K562 (cell line): ENCODE measurements around the gene ARHGEF40. TPM values are rescaled to one million over a fixed set of nuclear protein-coding genes. Genes with fewer than 3 reads are reported as not detected.

ENCODE experiments used
- CXXC5 ChIP-seq: fragments of 250-450 bp; sonication (Bioruptor Pico); IDR thresholded peaks from 2 replicates; pipeline ENCODE4 v1.8.0; 2022; ENCODE audit warnings: inconsistent platforms, mild to moderate bottlenecking, moderate library complexity
- E2F6 ChIP-seq, 2 experiments: IDR thresholded peaks; 2 replicates each; pipeline ENCODE4 v1.6.1; 2011; ENCODE audit warnings: borderline replicate concordance in 1 of 2, control low read depth in 1 of 2, low read depth in 1 of 2, low read length in 1 of 2, mild to moderate bottlenecking in 1 of 2, mixed read lengths in 1 of 2, moderate library complexity in 1 of 2; ENCODE audit not compliant: insufficient read depth in 1 of 2, insufficient read length in 1 of 2, poor library complexity in 1 of 2, severe bottlenecking in 1 of 2; ENCODE audit errors: extremely low read depth in 1 of 2
- MGA ChIP-seq: fragments of 450-650 bp; IDR thresholded peaks from 2 replicates; pipeline ENCODE4 v1.6.1; 2016; ENCODE audit warnings: mild to moderate bottlenecking, moderate library complexity
- PCBP1 ChIP-seq: fragments of 200-400 bp; formaldehyde crosslinking; IDR thresholded peaks from 2 replicates; pipeline ENCODE4 v1.6.1; 2018; ENCODE audit warnings: mild to moderate bottlenecking, low read depth, low read length; ENCODE audit not compliant: poor library complexity, severe bottlenecking
- RBFOX2 ChIP-seq: fragments of 200-400 bp; formaldehyde crosslinking; IDR thresholded peaks from 2 replicates; pipeline ENCODE4 v1.6.1; 2017; ENCODE audit warnings: low read depth, mild to moderate bottlenecking, low read length, moderate library complexity
- SP2 ChIP-seq: IDR thresholded peaks from 2 replicates; pipeline ENCODE4 v1.6.1; 2011; ENCODE audit warnings: mild to moderate bottlenecking, low read depth, low read length, moderate library complexity; ENCODE audit not compliant: poor library complexity, severe bottlenecking; ENCODE audit errors: extremely low read depth
- TBL1XR1 ChIP-seq, 2 experiments: IDR thresholded peaks; 2 replicates each; pipeline ENCODE4 v1.6.1; 2012; ENCODE audit warnings: improper control_type of control experiment in 2 of 2, low read length in 2 of 2, mild to moderate bottlenecking in 1 of 2
- ZBTB7A ChIP-seq: IDR thresholded peaks from 2 replicates; pipeline ENCODE4 v1.6.1; 2011; ENCODE audit warnings: low read depth, mild to moderate bottlenecking, low read length, moderate library complexity, borderline replicate concordance; ENCODE audit not compliant: control insufficient read depth
- polyA plus RNA-seq, 8 experiments: library from polyadenylated mRNA; depleted of rRNA in 4 of 8; stranded (reverse) in 5 of 8; unstranded in 3 of 8; fragments of >200 nt; fragmentation: Nextera tagmentation in 2 of 8; fragmentation: Illumina TruSeq in 1 of 8; extraction: Ambion mirVana in 2 of 8; extraction: Trizol in 1 of 8; gene quantifications; 2 replicates each; pipeline versions ENCODE4 v1.2.1 to v1.2.3, GENCODE V29; 2011 to 2014; ENCODE audit warnings: inconsistent platforms in 1 of 8, missing spikeins in 1 of 8
- total RNA-seq, 7 experiments: library from RNA; depleted of rRNA in 6 of 7; stranded (reverse); fragments of >200 nt in 6 of 7; fragmentation: Illumina TruSeq in 2 of 7; extraction: Trizol in 2 of 7; gene quantifications; 2 replicates each; pipeline versions ENCODE4 v1.2.1 to v1.2.3, GENCODE V29; 2011 to 2021; ENCODE audit warnings: low replicate concordance in 1 of 7

The ARHGEF40 gene
- total and polyA plus RNA-seq, 9 of the 15 experiments (the other 6 are each of a cell fraction or from before 2014, with no cell fraction given): 0.42 to 6.3 (median 3.8) TPM

- no peak for TF ChIP-seq TBL1XR1 (IDR thresholded peaks at IDR 0.05; ENCODE audit: low read length in 2 of 2)
- peak; percentile 34 to 73 for TF ChIP-seq E2F6 (IDR thresholded peaks at IDR 0.05; ENCODE audit: borderline replicate concordance in 1 of 2, extremely low read depth in 1 of 2, insufficient read depth in 1 of 2, insufficient read length in 1 of 2, low read depth in 1 of 2, low read length in 1 of 2, poor library complexity in 1 of 2, severe bottlenecking in 1 of 2)
- TF ChIP-seq ZBTB7A: peak; percentile 62; the same call in 1 of the 2 replicates
- TF ChIP-seq RBFOX2: peak; percentile 58
- TF ChIP-seq MGA: peak; percentile 57; the same call in 1 of the 2 replicates
- TF ChIP-seq PCBP1: peak; percentile 43
- peak; percentile 6; the same call in 1 of the 2 replicates for TF ChIP-seq CXXC5 (CRISPR knock-in tag)
- TF ChIP-seq SP2: no peak
Measured at GRCh38 chr14:21025371-21026273, 44.5 kb upstream of the ARHGEF40 start (continued).
